MM.1S (cell line): ENCODE measurements around the gene SLC2A13.
"Not testable (repeated sequence)": the region's sequence is repeated elsewhere in the genome, so short reads cannot be mapped to it uniquely, and the experiment has no call there.

Experiments used
- DNase-seq: peaks from one replicate; pipeline ENCODE4 v3.0.0-alpha.2; 2015
- H2AFZ ChIP-seq: fragments of 300-600 bp; sonication (generic); 2 replicates; pipeline ENCODE4 v1.6.0; 2016; ENCODE audit warnings: antibody characterized with exemption, low read length
- H3F3A ChIP-seq: fragments of 300-600 bp; sonication (generic); 2 replicates; pipeline ENCODE4 v1.6.1; 2016; ENCODE audit warnings: mild to moderate bottlenecking, antibody characterized with exemption, low read length, moderate library complexity, mixed read lengths; ENCODE audit not compliant: insufficient read depth
- H3K27ac ChIP-seq: fragments of 300-600 bp; sonication (generic); 2 replicates; pipeline ENCODE4 v1.5.1; 2016; ENCODE audit warnings: mild to moderate bottlenecking, low read length
- H3K27me3 ChIP-seq: fragments of 300-600 bp; sonication (generic); replicated peaks from 2 replicates; pipeline ENCODE4 v1.6.0; 2016; ENCODE audit warnings: low read length; ENCODE audit not compliant: insufficient read depth
- H3K36me3 ChIP-seq: fragments of 300-600 bp; sonication (generic); replicated peaks from 2 replicates; pipeline ENCODE4 v1.6.1; 2016; ENCODE audit warnings: mild to moderate bottlenecking, low read length, mixed read lengths; ENCODE audit not compliant: insufficient read depth
- H3K4me1 ChIP-seq: fragments of 300-600 bp; sonication (generic); 2 replicates; pipeline ENCODE4 v1.6.1; 2016; ENCODE audit warnings: low read length, mixed read lengths
- H3K4me2 ChIP-seq: fragments of 300-600 bp; sonication (generic); 2 replicates; pipeline ENCODE4 v1.6.0; 2016; ENCODE audit warnings: low read depth, low read length
- H3K4me3 ChIP-seq: fragments of 300-600 bp; sonication (generic); 2 replicates; pipeline ENCODE4 v1.5.1; 2016; ENCODE audit warnings: low read length, mixed read lengths
- H3K79me2 ChIP-seq: fragments of 300-600 bp; sonication (generic); 2 replicates; pipeline ENCODE4 v1.6.1; 2016; ENCODE audit warnings: mixed run types, low read length, mixed read lengths
- H3K9ac ChIP-seq: fragments of 300-600 bp; sonication (generic); 2 replicates; pipeline ENCODE4 v1.6.1; 2016; ENCODE audit warnings: low read length, mixed read lengths
- H3K9me2 ChIP-seq: fragments of 300-600 bp; sonication (generic); replicated peaks from 2 replicates; pipeline ENCODE4 v1.6.1; 2016; ENCODE audit warnings: mild to moderate bottlenecking, low read length, mixed read lengths; ENCODE audit not compliant: insufficient read depth
- H3K9me3 ChIP-seq: fragments of 300-600 bp; sonication (generic); replicated peaks from 2 replicates; pipeline ENCODE4 v1.6.1; 2016; ENCODE audit warnings: mild to moderate bottlenecking, low read length, mixed read lengths; ENCODE audit not compliant: insufficient read depth
- H4K20me1 ChIP-seq: fragments of 300-600 bp; sonication (generic); 2 replicates; pipeline ENCODE4 v1.6.1; 2016; ENCODE audit warnings: mild to moderate bottlenecking, low read length, moderate library complexity, mixed read lengths; ENCODE audit not compliant: insufficient read depth
- CTCF ChIP-seq: fragments of 300-600 bp; sonication (generic); IDR thresholded peaks from 2 replicates; pipeline ENCODE4 v1.5.1; 2016; ENCODE audit warnings: antibody characterized with exemption, low read length, mixed read lengths
- EZH2 ChIP-seq: fragments of 300-600 bp; sonication (generic); optimal IDR thresholded peaks from 2 replicates; pipeline ENCODE3; 2017; ENCODE audit warnings: low read depth, mild to moderate bottlenecking, antibody characterized with exemption, low read length, mixed read lengths
- EZH2phosphoT487 ChIP-seq: fragments of 300-600 bp; sonication (generic); IDR thresholded peaks from 2 replicates; pipeline ENCODE4 v1.6.1; 2018; ENCODE audit warnings: antibody characterized with exemption, low read length

Gene SLC2A13

DNA sequence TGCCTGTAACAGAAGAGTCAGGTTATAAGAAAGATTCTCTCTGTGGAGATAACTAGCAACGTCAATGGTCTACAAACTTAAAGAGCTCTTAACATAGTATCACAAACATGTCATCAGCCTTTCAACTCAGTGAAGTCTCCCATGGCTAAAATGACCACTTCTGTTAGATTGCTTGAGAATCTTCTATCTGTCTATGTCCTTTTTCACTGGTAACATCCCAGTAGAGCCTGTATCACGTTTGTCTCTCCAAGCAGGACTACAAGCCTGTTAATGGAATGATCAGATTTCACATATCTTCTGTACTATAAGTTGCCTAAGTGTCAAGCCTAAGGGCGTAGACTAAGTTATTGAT, 50.7 kb downstream of the SLC2A13 start:
- no peak for DNase-seq
- no peak overlapping the region for H3K27ac ChIP-seq
- H3K9me3 ChIP-seq: no peaks in the 10 kb centered on the region
- H3K27me3 ChIP-seq: no peaks in the 10 kb centered on the region
- no peak overlapping the region for H2AFZ ChIP-seq
- H3F3A ChIP-seq: no peaks in the 10 kb centered on the region
- no peak overlapping the region for H3K9ac ChIP-seq
- no peak for TF ChIP-seq CTCF
- no peaks in the 10 kb centered on the region for H3K36me3 ChIP-seq
- H3K9me2 ChIP-seq: no peaks in the 10 kb centered on the region
- no peak overlapping the region for H3K4me2 ChIP-seq
- H3K4me1 ChIP-seq: no peaks in the 10 kb centered on the region
- H3K4me3 ChIP-seq: no peak overlapping the region
- H3K79me2 ChIP-seq: no peaks in the 10 kb centered on the region
- no peaks in the 10 kb centered on the region for H4K20me1 ChIP-seq

DNA sequence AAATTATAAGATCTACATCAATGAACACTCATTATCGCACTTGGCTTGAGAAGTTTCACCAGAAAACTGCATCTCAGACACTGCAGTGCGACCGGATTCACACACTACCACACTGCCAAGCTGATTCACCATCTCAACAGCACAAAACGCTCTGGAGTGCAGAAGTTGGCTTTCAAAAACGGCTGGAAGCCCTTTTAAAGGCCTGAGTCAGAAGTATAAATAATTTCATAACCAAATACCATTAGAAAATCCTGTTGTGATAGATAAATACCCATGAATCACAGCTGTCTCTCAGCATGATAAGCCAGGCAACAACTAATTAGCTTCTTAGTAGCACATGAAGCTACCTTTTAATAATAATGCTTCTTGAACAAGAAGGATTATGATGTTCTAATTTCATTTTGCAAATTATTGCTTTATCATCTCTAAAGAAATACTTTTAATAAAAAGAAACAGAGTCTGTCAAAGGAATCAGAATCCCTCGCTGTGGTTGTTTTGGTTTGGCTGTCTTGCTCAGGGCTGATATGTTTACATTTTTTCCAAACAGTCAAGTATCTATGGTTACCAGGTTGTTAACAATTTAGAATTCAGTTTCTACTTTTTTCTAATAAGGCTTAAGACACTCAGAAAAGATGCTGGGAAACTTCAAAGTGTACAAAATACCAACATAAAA, 51.2 kb downstream of the SLC2A13 start:
- H2AFZ ChIP-seq: no peak overlapping the region
- H3K9me2 ChIP-seq: no peaks in the 10 kb centered on the region
- H4K20me1 ChIP-seq: no peaks in the 10 kb centered on the region
- no peaks in the 10 kb centered on the region for H3K4me1 ChIP-seq
- no peaks in the 10 kb centered on the region for H3K9me3 ChIP-seq
- H3K27ac ChIP-seq: no peak overlapping the region
- H3K27me3 ChIP-seq: no peaks in the 10 kb centered on the region
- H3K9ac ChIP-seq: no peak overlapping the region
- H3K79me2 ChIP-seq: no peaks in the 10 kb centered on the region
- H3K4me3 ChIP-seq: no peak overlapping the region
- no peak for DNase-seq
- H3K36me3 ChIP-seq: no peaks in the 10 kb centered on the region
- no peaks in the 10 kb centered on the region for H3F3A ChIP-seq
- no peak overlapping the region for H3K4me2 ChIP-seq
- no peak for TF ChIP-seq EZH2phosphoT487
- no peak for TF ChIP-seq EZH2
- no peak for TF ChIP-seq CTCF

GRCh38 chr12:40049268-40049667, 56.6 kb downstream of the SLC2A13 start:
- H2AFZ ChIP-seq: no peak overlapping the region
- no peak overlapping the region for H3K27ac ChIP-seq
- DNase-seq: peak; percentile 34
- H3K9me2 ChIP-seq: no peaks in the 10 kb centered on the region
- H3F3A ChIP-seq: no peaks in the 10 kb centered on the region
- no peaks in the 10 kb centered on the region for H4K20me1 ChIP-seq
- no peak overlapping the region for H3K4me3 ChIP-seq
- no peaks in the 10 kb centered on the region for H3K36me3 ChIP-seq
- H3K4me2 ChIP-seq: no peak overlapping the region
- no peaks in the 10 kb centered on the region for H3K79me2 ChIP-seq
- H3K27me3 ChIP-seq: no peaks in the 10 kb centered on the region
- no peaks in the 10 kb centered on the region for H3K9me3 ChIP-seq
- H3K4me1 ChIP-seq: no peaks in the 10 kb centered on the region
- no peak overlapping the region for H3K9ac ChIP-seq
- TF ChIP-seq EZH2 (no peak), EZH2phosphoT487 (no peak), CTCF (no peak)

GRCh38 chr12:40047002-40047401, 58.9 kb downstream of the SLC2A13 start:
- H2AFZ ChIP-seq, H3F3A ChIP-seq, H3K4me3 ChIP-seq, DNase-seq, H3K9ac ChIP-seq, H3K4me1 ChIP-seq, H3K79me2 ChIP-seq, H3K4me2 ChIP-seq, H3K36me3 ChIP-seq, H3K27me3 ChIP-seq, H3K27ac ChIP-seq, H3K9me3 ChIP-seq, H3K9me2 ChIP-seq, H4K20me1 ChIP-seq: not testable (repeated sequence)
